NCI-H1436 treated with DMSO at 0.1 percent for 48 hours (cell line): ENCODE results near the gene TLE4.

Experiments used
- DNase-seq: peaks from one replicate; lab custom pipeline; 2025; lab: John Stamatoyannopoulos, UW

TLE4 gene

GRCh38 chr9:79664375-79664831 lies 92.6 kb downstream of the TLE4 start:
- no peak for DNase-seq

GRCh38 chr9:79665369-79665768 lies 93.6 kb downstream of the TLE4 start:
- DNase-seq, result no peak

GRCh38 chr9:79665931-79666330 lies 94.2 kb downstream of the TLE4 start:
- no peak for DNase-seq

GRCh38 chr9:79667120-79667519 lies 95.4 kb downstream of the TLE4 start:
- no peak for DNase-seq

GRCh38 chr9:79667817-79668436 lies 96.2 kb downstream of the TLE4 start:
- DNase-seq, result peak; percentile 65

- DNase-seq, result no peak
These were observed 97.2 kb downstream of the TLE4 start for GRCh38 chr9:79668956-79669355.

- no peak for DNase-seq
These were observed 98.7 kb downstream of the TLE4 start for GRCh38 chr9:79670269-79670961.

- no peak for DNase-seq
These were observed 99.8 kb downstream of the TLE4 start for GRCh38 chr9:79671558-79671957.

GRCh38 chr9:79672236-79672635 lies 100.5 kb downstream of the TLE4 start:
- no peak for DNase-seq

- no peak for DNase-seq
These were observed 101.1 kb downstream of the TLE4 start for GRCh38 chr9:79672891-79673290.

- no peak for DNase-seq
These were observed 101.8 kb downstream of the TLE4 start for GRCh38 chr9:79673614-79674013.

GRCh38 chr9:79674052-79674777 lies 102.5 kb downstream of the TLE4 start:
- no peak for DNase-seq

GRCh38 chr9:79681576-79681975 lies 109.8 kb downstream of the TLE4 start:
- DNase-seq, result no peak

GRCh38 chr9:79682076-79682736 lies 110.4 kb downstream of the TLE4 start:
- DNase-seq, result no peak

- no peak for DNase-seq
These were observed 112.3 kb downstream of the TLE4 start for GRCh38 chr9:79684059-79684458.

- no peak for DNase-seq
These were observed 113.2 kb downstream of the TLE4 start for GRCh38 chr9:79684711-79685575.

GRCh38 chr9:79685577-79685976 lies 113.8 kb downstream of the TLE4 start:
- no peak for DNase-seq

GRCh38 chr9:79686381-79687130 lies 114.8 kb downstream of the TLE4 start:
- no peak for DNase-seq

GRCh38 chr9:79687131-79687447 lies 115.3 kb downstream of the TLE4 start:
- DNase-seq, result no peak

GRCh38 chr9:79688363-79688762 lies 116.6 kb downstream of the TLE4 start:
- no peak for DNase-seq

- no peak for DNase-seq
These were observed 117.8 kb downstream of the TLE4 start for GRCh38 chr9:79689576-79689975.
